ENCODE measurements around the gene IGF2.

GRCh38 chr11:2147391-2147790 is 8.2 kb upstream of the IGF2 start:
- TF ChIP-seq ZC3H10 (CRISPR knock-in tag; IDR thresholded peaks at IDR 0.05), result no peak
- no peak for TF ChIP-seq TCF4 (CRISPR knock-in tag; IDR thresholded peaks at IDR 0.05; ENCODE audit: borderline replicate concordance)
- no peak for TF ChIP-seq ARNTL (CRISPR knock-in tag; IDR thresholded peaks at IDR 0.05; ENCODE audit: borderline replicate concordance, low read depth)
- TF ChIP-seq ZNF565 (CRISPR knock-in tag; conservative IDR thresholded peaks at IDR 0.05; ENCODE audit: low read depth), result no peak
- TF ChIP-seq ZFP3 (CRISPR knock-in tag; IDR thresholded peaks at IDR 0.05), result no peak
- no peak for TF ChIP-seq ESRRG (CRISPR knock-in tag; IDR thresholded peaks at IDR 0.05)
- no peak for TF ChIP-seq ZFP30 (CRISPR knock-in tag; IDR thresholded peaks at IDR 0.05)
- TF ChIP-seq RARB (CRISPR knock-in tag; IDR thresholded peaks at IDR 0.05), result no peak
- no peak for TF ChIP-seq TOX (CRISPR knock-in tag; IDR thresholded peaks at IDR 0.05; ENCODE audit: borderline replicate concordance)
- TF ChIP-seq CSDC2 (CRISPR knock-in tag; IDR thresholded peaks at IDR 0.05), result no peak
- no peak for TF ChIP-seq SNAI2 (CRISPR knock-in tag; IDR thresholded peaks at IDR 0.05)
- no peak for TF ChIP-seq GLIS3 (CRISPR knock-in tag; IDR thresholded peaks at IDR 0.05)
- TF ChIP-seq POU6F1 (CRISPR knock-in tag; IDR thresholded peaks at IDR 0.05; ENCODE audit: borderline replicate concordance, low read depth), result no peak
- TF ChIP-seq ISL1 (CRISPR knock-in tag; IDR thresholded peaks at IDR 0.05), result no peak
